Cardiac fibroblast (primary cell): Measurements from ENCODE around the gene MRPS22.

Experiments used
- DNase-seq, 2 donors: peaks; one replicate each; pipeline versions ENCODE4 v3.0.0 to v3.0.0-alpha.2; 2010; ENCODE audit warnings: low read depth in 2 of 2
- H3K4me3 ChIP-seq, 2 donors: replicated peaks in 1 of 2; 1 replicate in 1 of 2; 2 replicates in 1 of 2; pipeline ENCODE4 v1.5.1; 2011; ENCODE audit warnings: low read depth in 2 of 2, low read length in 2 of 2, mild to moderate bottlenecking in 2 of 2, moderate library complexity in 1 of 2
- CTCF ChIP-seq: IDR thresholded peaks from one replicate; pipeline ENCODE4 v1.5.1; 2011; ENCODE audit warnings: low read depth, mild to moderate bottlenecking, low read length, inconsistent platforms

The MRPS22 gene

GRCh38 chr3:139311557-139311956 is 32.3 kb upstream of the MRPS22 start:
- no peak for DNase-seq
- H3K4me3 ChIP-seq: no peak overlapping the region
- no peak for TF ChIP-seq CTCF

GRCh38 chr3:139312416-139312815 is 31.4 kb upstream of the MRPS22 start:
- no peak overlapping the region for H3K4me3 ChIP-seq
- DNase-seq: no peak
- no peak for TF ChIP-seq CTCF

GRCh38 chr3:139312959-139313358 is 30.9 kb upstream of the MRPS22 start:
- no peak for TF ChIP-seq CTCF
- peak in 1 of 2 donors; percentile 22 for DNase-seq
- H3K4me3 ChIP-seq: no peak overlapping the region

- DNase-seq: no peak
These were observed 29.9 kb upstream of the MRPS22 start for GRCh38 chr3:139313921-139314320.

GRCh38 chr3:139317215-139317614 is 26.6 kb upstream of the MRPS22 start:
- no peak overlapping the region for H3K4me3 ChIP-seq
- TF ChIP-seq CTCF: no peak
- DNase-seq: no peak

More at GRCh38 chr3:139313921-139314320, 29.9 kb upstream of the MRPS22 start:
- no peak overlapping the region for H3K4me3 ChIP-seq
- TF ChIP-seq CTCF: no peak

GRCh38 chr3:139317660-139318430 is 26.0 kb upstream of the MRPS22 start:
- no peak for DNase-seq
- no peak overlapping the region for H3K4me3 ChIP-seq
- TF ChIP-seq CTCF: no peak

- DNase-seq: no peak
- no peak for TF ChIP-seq CTCF
These were observed 25.4 kb upstream of the MRPS22 start for GRCh38 chr3:139318431-139318816.

More at GRCh38 chr3:139318431-139318816, 25.4 kb upstream of the MRPS22 start:
- no peak overlapping the region for H3K4me3 ChIP-seq
